ENCODE data around the gene NTM.
"Not testable (repeated sequence)": the region's sequence is repeated elsewhere in the genome, so short reads cannot be mapped to it uniquely, and the experiment has no call there.

The NTM gene

GRCh38 chr11:132347156-132348090 is 977.0 kb downstream of the NTM start:
- no peak for FAIRE-seq

- no peak for FAIRE-seq
Observed at GRCh38 chr11:132349811-132350733, 979.7 kb downstream of the NTM start.

- FAIRE-seq, result no peak
Observed at GRCh38 chr11:132351050-132351449, 980.6 kb downstream of the NTM start.

GRCh38 chr11:132352497-132352896 is 982.1 kb downstream of the NTM start:
- FAIRE-seq, result no peak

- FAIRE-seq, result no peak
Observed at GRCh38 chr11:132353255-132353654, 982.8 kb downstream of the NTM start.

GRCh38 chr11:132357811-132358572 is 987.6 kb downstream of the NTM start:
- FAIRE-seq, result no peak

- FAIRE-seq, result no peak
Observed at GRCh38 chr11:132358573-132358953, 988.1 kb downstream of the NTM start.

GRCh38 chr11:132361011-132361550 is 990.7 kb downstream of the NTM start:
- no peak for FAIRE-seq

GRCh38 chr11:132365650-132366049 is 995.2 kb downstream of the NTM start:
- FAIRE-seq, result no peak

GRCh38 chr11:132367293-132367692 is 996.9 kb downstream of the NTM start:
- no peak for FAIRE-seq

- not testable (repeated sequence) for FAIRE-seq
Observed at GRCh38 chr11:132370114-132370513, 999.7 kb downstream of the NTM start.

- no peak for FAIRE-seq
Observed at GRCh38 chr11:132373405-132374143, 1003.2 kb downstream of the NTM start.

GRCh38 chr11:132379540-132379939 is 1009.1 kb downstream of the NTM start:
- FAIRE-seq, result no peak
